ENCODE measurements around the gene NOP9. TPM values are rescaled to one million over a fixed set of nuclear protein-coding genes. Genes with fewer than 3 reads are reported as not detected.
"Not testable (repeated sequence)": the region's sequence is repeated elsewhere in the genome, so short reads cannot be mapped to it uniquely, and the experiment has no call there.

NOP9 gene
- total and polyA plus RNA-seq, 7 donors, result 11.4 to 38.8 (median 36.7) TPM

GRCh38 chr14:24349742-24350141, 50.1 kb downstream of the NOP9 start:
- Histone ChIP-seq H3K27me3 (ENCODE audit: insufficient read depth in 3 of 3, low read length in 2 of 3) (peaks cover 0 to 46% (median 0%) of the 10 kb centered on the region in 3 donors), H3K9me3 (no peaks in the 10 kb centered on the region), H3K36me3 (ENCODE audit: insufficient read depth in 1 of 2, low read depth in 1 of 2) (no peaks in the 10 kb centered on the region), H3K4me3 (no peak overlapping the region), H3K27ac (no peak overlapping the region), H3K4me1 (no peaks in the 10 kb centered on the region)
- TF ChIP-seq CTCF (IDR thresholded peaks at IDR 0.05), result no peak
- no peak for ATAC-seq
- 52 to 66% (median 66%) methylated on average over 5 of the region's 5 CpGs for WGBS, 3 donors
- intact Hi-C loops (cut with DNase I), result no loop called here
- DNase-seq, result no peak

- 11 to 16% (median 12%) methylated on average over 4 of the region's 4 CpGs for WGBS, 3 donors
- no peaks in the 10 kb centered on the region for H3K9me3 ChIP-seq
- TF ChIP-seq CTCF (IDR thresholded peaks at IDR 0.05), result no peak
- H3K4me3 ChIP-seq, result no peak overlapping the region
- DNase-seq (no peak), ATAC-seq (peak in 2 of 4 donors; percentile 27 to 48)
- H3K27me3 ChIP-seq (ENCODE audit: insufficient read depth in 3 of 3, low read length in 2 of 3), result peaks cover 0 to 34% (median 0%) of the 10 kb centered on the region in 3 donors
- no peaks in the 10 kb centered on the region for H3K36me3 ChIP-seq (ENCODE audit: insufficient read depth in 1 of 2, low read depth in 1 of 2)
- intact Hi-C loops (cut with DNase I), result no loop called here
- H3K4me1 ChIP-seq, result no peaks in the 10 kb centered on the region
- H3K27ac ChIP-seq, result no peak overlapping the region
Measured at GRCh38 chr14:24351517-24351916, 51.9 kb downstream of the NOP9 start.

- peaks cover 0 to 34% (median 0%) of the 10 kb centered on the region in 3 donors for H3K27me3 ChIP-seq (ENCODE audit: insufficient read depth in 3 of 3, low read length in 2 of 3)
- ATAC-seq, result no peak
- H3K4me1 ChIP-seq, result no peaks in the 10 kb centered on the region
- 56 to 76% (median 70%) methylated on average over 4 to 5 of the region's 5 CpGs for WGBS, 3 donors
- no peaks in the 10 kb centered on the region for H3K9me3 ChIP-seq
- H3K36me3 ChIP-seq (ENCODE audit: insufficient read depth in 1 of 2, low read depth in 1 of 2), result no peaks in the 10 kb centered on the region
- H3K27ac ChIP-seq, result no peak overlapping the region
- TF ChIP-seq CTCF (IDR thresholded peaks at IDR 0.05), result no peak
- DNase-seq, result no peak
- intact Hi-C loops (cut with DNase I), result no loop called here
- H3K4me3 ChIP-seq, result no peak overlapping the region
Measured at GRCh38 chr14:24353559-24354481, 54.2 kb downstream of the NOP9 start.

- not testable (repeated sequence) for H3K9me3 ChIP-seq, H3K27ac ChIP-seq, H3K4me1 ChIP-seq
Measured at GRCh38 chr14:24354482-24354825, 54.8 kb downstream of the NOP9 start.

GRCh38 chr14:24355009-24355408, 55.4 kb downstream of the NOP9 start:
- H3K4me1 ChIP-seq, result no peaks in the 10 kb centered on the region
- 86 to 95% (median 91%) methylated on average over 7 of the region's 7 CpGs for WGBS, 3 donors
- intact Hi-C loops (cut with DNase I), result no loop called here
- no peak overlapping the region for H3K27ac ChIP-seq
- no peak for TF ChIP-seq CTCF (IDR thresholded peaks at IDR 0.05)
- DNase-seq (no peak), ATAC-seq (no peak)
- no peaks in the 10 kb centered on the region for H3K36me3 ChIP-seq (ENCODE audit: insufficient read depth in 1 of 2, low read depth in 1 of 2)
- peaks cover 0 to 39% (median 0%) of the 10 kb centered on the region in 3 donors for H3K27me3 ChIP-seq (ENCODE audit: insufficient read depth in 3 of 3, low read length in 2 of 3)
- no peak overlapping the region for H3K4me3 ChIP-seq
- H3K9me3 ChIP-seq, result no peaks in the 10 kb centered on the region

More at GRCh38 chr14:24354482-24354825, 54.8 kb downstream of the NOP9 start:
- H3K27me3 ChIP-seq (ENCODE audit: insufficient read depth in 3 of 3, low read length in 2 of 3), result peaks cover 0 to 38% (median 0%) of the 10 kb centered on the region in 3 donors
- H3K36me3 ChIP-seq (ENCODE audit: insufficient read depth in 1 of 2, low read depth in 1 of 2); H3K4me3 ChIP-seq; intact Hi-C loops (cut with DNase I); DNase-seq; ATAC-seq: not testable (repeated sequence)
- 86 to 90% (median 90%) methylated on average over 3 of the region's 3 CpGs for WGBS, 3 donors

Data from psoas muscle (tissue), 8 donors.